Inflammatory macrophage treated with lipopolysaccharide for 1 hour (primary cell): Measurements from ENCODE around the gene MYCL.
"Not testable (repeated sequence)": the region's sequence is repeated elsewhere in the genome, so short reads cannot be mapped to it uniquely, and the experiment has no call there.

Experiments used
- DNase-seq, 2 donors: peaks; one replicate each; pipeline ENCODE4 v3.0.0-alpha.2; 2020 to 2022

MYCL gene

GRCh38 chr1:39917825-39918224 is 16.1 kb upstream of the MYCL start:
- no peak for DNase-seq

- DNase-seq: no peak
Observed at GRCh38 chr1:39915499-39916129, 13.9 kb upstream of the MYCL start.

GRCh38 chr1:39913136-39913535 is 11.4 kb upstream of the MYCL start:
- not testable (repeated sequence) for DNase-seq

- no peak for DNase-seq
Observed at GRCh38 chr1:39910263-39910662, 8.5 kb upstream of the MYCL start.

- peak in 1 of 2 donors; percentile 60 for DNase-seq
Observed at GRCh38 chr1:39908534-39908933, 6.8 kb upstream of the MYCL start.

- peak; percentile 81 to 90 for DNase-seq
Observed at GRCh38 chr1:39907528-39908453, 6.1 kb upstream of the MYCL start.

- DNase-seq: no peak
Observed at GRCh38 chr1:39905172-39905571, 3.5 kb upstream of the MYCL start.

- DNase-seq: no peak
Observed at GRCh38 chr1:39902460-39902807, 717 bp upstream of the MYCL start.

GRCh38 chr1:39901464-39901713 is 328 bp downstream of the MYCL start:
- DNase-seq: peak in 1 of 2 donors; percentile 33

GRCh38 chr1:39900662-39901463 is 854 bp downstream of the MYCL start:
- peak in 1 of 2 donors; percentile 31 for DNase-seq

- no peak for DNase-seq
Observed at GRCh38 chr1:39899611-39900538, 1.8 kb downstream of the MYCL start.

GRCh38 chr1:39898648-39899603 is 2.8 kb downstream of the MYCL start:
- DNase-seq: peak in 1 of 2 donors; percentile 29

- no peak for DNase-seq
Observed at GRCh38 chr1:39898191-39898590, 3.5 kb downstream of the MYCL start.

- DNase-seq: no peak
Observed at GRCh38 chr1:39896909-39897685, 4.6 kb downstream of the MYCL start.

- no peak for DNase-seq
Observed at GRCh38 chr1:39895731-39896480, 5.8 kb downstream of the MYCL start.

GRCh38 chr1:39894884-39895495 is 6.7 kb downstream of the MYCL start:
- no peak for DNase-seq

GRCh38 chr1:39892601-39893595 is 8.8 kb downstream of the MYCL start:
- DNase-seq: peak; percentile 67 to 80

GRCh38 chr1:39890880-39891279 is 10.8 kb downstream of the MYCL start:
- DNase-seq: no peak
